DMS53 (cell line): ENCODE measurements around the gene AJAP1.

Experiments used
- DNase-seq: peaks from one replicate; lab custom pipeline; 2025; lab: John Stamatoyannopoulos, UW

Gene AJAP1

DNA sequence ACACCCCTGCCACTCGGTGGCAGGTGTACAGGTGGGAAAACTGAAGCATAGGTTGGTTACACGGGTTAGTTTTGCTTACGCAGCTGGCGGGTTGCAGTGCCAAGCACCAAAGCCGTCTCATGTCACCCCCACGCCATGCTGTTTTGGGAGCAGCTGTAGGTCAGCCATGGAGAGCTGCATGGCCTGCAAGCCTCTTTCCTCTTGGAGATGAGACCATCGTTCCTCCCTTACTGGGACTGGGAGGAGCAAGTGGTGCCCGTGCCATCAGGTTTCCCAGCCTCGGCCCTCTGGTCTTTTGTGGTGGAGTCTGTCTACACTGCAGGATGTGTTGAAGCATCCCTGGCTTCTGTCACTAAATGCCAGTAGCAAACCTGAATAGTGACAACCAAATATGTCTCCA, 46.9 kb downstream of the AJAP1 start:
- no peak for DNase-seq

DNA sequence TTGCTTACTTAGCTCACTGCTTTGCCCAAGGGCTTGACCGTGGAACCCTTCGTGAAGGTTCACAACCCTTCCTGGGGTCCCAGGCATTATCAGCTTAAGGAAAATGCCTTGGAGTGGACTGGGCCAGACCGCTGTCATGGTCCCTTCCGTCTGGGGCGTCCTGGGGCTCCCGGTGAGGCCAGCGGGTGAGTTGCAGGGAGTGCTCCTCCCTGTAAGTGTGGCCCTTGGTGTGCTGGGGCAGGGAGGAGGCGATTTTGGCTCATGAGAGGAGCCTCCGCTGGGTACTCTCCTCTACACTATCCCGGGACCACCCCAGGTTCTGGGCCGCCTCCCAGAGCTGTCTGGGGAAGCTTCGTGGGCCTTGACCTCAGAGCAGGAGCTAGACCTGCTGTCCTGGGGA, 48.1 kb downstream of the AJAP1 start:
- DNase-seq: no peak

- DNase-seq: no peak
These were observed 48.5 kb downstream of the AJAP1 start for GRCh38 chr1:4702932-4703331.

DNA sequence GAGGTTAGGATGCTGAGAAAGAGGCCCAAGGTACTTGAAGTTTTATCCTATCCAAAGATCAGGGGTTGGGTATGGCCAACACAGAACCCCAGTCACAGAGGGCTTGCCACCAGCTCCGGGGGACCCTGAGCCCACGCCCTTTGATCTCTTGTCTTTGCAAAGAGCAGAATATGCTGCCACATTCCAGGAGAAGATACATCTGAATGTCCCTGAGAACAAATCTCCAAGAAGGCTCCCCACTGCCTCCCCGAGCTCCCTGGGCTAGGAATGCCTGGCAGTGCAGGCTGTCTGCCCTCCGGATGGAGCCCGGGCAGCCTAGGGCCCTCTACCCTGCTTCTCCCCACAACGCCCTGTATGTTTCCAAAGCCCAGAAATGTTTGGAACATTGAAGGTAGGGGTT, 49.2 kb downstream of the AJAP1 start:
- DNase-seq: no peak

GRCh38 chr1:4708840-4709507, 54.6 kb downstream of the AJAP1 start:
- DNase-seq: no peak

- DNase-seq: no peak
These were observed 55.2 kb downstream of the AJAP1 start for GRCh38 chr1:4709641-4710040.

DNA sequence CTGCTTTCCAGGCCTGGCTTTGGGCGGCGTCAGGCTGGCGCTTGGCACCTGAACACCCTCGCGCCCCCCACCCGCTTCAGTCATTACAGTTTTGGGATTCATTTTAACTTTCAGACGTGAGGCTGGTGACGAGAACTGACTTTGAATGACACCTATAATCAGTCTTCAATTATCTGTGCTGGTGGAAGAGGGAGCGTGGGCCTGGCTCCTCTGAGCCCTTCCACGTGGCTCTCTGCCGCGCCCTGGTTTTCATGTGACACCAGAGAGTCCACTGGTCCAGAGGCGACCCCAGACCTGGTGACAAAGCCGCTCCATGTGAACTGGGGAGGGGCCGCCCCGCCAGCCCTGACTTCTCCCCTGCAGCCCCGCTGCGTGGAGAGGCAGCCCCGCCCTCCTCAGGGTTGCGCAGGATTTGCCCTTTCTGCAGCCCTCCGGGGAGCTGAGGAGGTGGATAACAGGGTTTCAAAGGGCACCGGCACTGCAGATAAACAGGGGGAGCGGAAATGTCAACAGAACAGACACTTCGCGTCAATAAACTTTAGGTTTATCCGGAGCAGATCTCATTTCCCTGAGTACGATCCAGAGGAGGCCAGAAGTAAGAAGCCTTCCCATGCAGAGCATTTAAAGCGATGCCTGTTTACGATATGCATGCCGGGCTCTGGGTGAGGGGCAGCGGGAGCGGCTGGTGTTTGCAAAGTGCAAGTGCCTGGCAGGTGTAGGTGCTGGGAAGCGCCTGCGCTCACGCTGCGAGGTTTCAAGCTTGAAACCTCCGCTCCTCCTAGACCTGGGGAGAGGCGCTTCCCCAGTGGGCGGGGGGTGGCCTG, 56.4 kb downstream of the AJAP1 start:
- no peak for DNase-seq

DNA sequence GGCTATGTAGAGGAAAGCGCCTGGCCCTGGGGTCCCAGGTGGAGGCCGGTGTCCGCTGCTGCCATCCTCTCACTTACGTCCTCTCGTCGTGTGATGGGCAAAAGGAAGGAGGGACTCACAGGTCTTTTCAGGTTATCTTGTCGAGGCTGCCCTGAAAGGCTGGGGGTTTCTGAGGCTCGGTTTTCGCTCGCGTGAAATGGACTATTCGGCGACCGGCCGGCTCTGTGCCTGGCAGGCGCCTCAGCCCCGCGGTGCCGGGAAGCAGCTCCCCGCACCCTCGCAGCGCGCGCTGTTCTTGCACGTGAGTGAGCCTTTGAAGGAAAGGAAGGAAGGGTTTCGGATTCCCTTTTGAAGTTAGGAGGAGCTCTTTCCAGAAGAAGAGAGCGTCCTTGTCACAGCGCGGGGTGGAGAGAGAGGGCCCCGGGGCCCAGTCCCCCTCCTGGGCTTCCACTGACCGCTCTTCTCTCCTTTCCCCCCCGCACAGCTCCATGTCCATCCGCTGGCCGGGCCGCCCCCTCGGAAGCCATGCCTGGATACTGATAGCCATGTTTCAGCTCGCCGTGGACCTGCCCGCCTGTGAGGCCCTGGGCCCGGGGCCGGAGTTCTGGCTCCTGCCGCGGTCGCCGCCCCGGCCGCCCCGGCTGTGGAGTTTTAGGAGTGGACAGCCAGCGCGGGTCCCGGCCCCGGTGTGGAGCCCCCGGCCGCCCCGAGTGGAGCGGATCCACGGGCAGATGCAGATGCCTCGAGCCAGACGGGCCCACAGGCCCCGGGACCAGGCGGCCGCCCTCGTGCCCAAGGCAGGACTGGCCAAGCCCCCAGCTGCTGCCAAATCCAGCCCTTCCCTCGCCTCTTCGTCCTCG, 57.2 kb downstream of the AJAP1 start:
- no peak for DNase-seq

DNA sequence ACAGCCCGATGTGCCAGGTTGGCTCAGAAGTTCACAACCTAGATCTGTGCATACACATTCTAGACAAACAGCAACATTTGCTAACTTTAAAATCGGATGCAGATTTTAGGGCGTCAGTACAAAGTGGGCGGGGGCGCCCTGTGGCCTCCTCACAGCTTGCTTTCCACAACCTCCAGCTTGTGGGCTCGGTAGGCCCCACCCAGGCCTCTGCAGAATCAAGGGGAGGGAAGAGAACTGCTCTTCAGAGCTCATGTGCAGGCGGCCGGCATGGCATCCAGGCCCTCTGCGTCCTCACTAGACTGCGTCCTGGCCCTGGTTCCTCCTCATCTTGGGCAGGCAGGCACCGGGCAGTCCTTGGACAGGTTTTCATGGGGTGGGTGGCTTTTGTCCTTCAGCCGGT, 59.3 kb downstream of the AJAP1 start:
- DNase-seq: no peak

GRCh38 chr1:4716406-4716805, 62.0 kb downstream of the AJAP1 start:
- DNase-seq: no peak

DNA sequence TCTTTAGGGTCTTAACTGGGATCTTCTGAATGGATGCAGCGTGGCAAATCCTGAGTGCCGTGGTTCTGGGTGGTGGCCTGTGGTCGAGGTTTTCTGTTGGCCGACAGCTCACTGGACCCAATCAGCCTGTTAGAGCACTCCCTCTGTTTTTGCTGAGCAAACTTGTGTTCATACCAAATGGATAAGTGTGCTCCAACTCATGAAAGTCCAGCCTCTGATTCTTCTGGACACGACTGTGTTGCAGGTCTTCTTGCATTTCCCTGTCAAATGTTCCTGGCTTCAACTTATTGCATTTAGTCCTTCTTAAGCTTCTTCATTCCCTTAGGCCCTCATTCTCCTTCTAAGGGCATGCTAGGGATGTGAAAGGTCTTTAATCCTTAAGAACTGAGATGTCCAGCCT, 63.7 kb downstream of the AJAP1 start:
- no peak for DNase-seq

GRCh38 chr1:4723106-4723505, 68.7 kb downstream of the AJAP1 start:
- DNase-seq: no peak

DNA sequence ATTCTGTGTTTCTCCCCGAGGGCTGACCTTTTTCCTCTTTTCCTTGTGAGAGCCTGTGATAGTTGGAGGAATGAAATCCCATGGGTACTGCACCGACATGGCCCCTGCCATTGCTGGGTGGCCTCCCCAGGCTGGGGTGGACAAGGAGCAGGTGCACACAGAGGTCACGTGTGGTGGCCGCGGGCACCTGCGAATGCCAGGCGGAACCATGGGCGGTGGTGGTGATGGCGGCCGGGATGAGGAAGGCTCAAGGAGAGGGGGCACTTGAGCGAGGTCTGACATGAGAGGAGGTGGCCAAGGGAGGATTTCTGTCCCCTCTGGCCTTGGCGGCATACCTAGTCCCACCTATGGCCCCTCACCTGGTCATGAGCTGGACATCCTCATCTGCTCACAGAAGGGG, 69.6 kb downstream of the AJAP1 start:
- DNase-seq: no peak

- DNase-seq: no peak
These were observed 70.4 kb downstream of the AJAP1 start for GRCh38 chr1:4724695-4725250.

DNA sequence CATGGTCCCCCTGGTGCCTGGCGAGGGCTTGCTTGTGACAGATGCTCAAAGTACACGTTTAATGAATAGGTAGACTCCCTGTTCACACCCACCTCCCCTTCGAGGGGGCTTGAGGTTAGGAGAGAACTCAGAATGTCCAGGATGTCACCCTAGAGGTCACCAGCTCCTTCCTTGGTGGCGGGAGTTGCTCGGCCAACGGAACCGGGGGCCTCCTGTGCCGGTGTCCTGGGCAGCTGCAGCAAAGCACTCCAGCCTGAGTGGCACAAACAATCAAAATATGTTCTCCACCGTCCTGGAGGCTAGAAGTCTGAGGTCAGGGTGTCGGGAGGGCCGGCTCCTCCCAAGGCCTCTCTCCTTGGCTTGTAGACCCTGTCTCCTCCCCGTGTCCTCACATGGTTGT, 71.0 kb downstream of the AJAP1 start:
- no peak for DNase-seq

DNA sequence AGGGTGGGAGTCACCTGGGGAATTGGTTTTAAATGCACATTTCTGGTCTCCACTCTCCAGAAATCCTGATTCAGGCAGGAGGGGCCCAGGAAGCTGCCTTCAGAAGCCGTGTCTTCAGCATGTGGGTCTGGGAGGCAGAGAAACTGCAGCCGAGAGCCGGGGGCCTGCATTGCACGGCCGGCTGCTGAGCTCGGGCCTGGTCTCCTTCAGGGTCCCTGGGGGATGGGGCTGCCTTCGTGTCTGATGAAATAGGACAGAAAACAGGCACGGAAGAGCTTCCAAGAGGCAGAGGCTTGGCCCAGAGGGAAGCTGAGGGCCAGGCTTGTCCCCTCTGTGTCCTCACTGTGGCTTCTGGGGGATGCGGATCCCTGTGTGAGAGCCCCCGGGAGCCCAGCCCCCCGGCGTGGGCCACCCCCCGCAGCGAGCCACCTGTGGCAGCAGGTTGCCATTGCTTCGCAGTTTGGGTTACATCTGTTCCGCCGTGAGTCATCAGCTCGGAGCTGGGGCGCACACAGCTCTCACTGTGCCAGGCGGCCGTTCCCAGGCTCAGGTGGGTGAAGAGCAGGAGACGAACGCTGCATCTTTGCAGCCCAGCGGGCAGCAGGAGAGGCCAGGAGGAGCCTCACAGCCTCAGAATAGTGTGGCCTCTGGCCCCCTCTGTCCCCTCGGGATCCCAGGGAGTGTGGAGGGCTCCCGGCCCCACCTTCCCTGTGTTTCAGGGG, 72.4 kb downstream of the AJAP1 start:
- no peak for DNase-seq

DNA sequence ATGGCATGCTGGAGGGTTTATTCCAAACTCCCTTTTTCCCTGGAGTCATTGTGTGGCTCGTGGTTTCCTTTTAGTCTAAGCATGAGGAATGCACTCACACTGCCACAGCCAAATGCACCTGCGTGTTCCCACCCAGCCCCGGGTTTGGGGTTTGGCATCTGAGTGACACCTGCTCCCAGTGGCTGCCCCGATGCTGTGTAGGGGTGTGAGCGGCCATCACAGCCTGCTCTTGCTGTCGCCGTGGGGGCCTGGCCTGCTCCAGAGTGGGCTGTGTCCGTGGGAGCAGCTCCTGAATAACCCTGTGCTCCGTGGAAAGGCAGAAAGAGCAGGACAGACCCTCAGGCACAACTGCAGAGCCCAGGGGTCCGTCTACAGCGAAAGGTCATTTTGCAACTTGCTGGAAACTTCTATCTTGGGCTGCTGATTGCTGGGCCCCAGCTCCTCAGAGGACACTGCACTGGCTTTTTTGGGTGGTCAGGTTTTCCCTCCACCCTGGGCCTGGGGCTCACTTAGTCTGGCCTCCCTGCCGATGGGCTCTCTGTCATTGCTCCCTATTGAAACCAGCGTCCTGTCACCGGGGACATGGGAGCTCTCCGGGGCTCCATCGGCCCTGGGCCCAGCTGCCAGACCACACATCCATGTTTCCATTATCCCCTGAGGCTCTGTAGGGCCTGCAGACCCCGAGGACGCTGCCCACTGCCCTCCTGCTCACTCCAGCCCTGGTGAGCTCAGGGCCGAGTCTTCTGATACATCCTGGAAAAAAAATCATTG, 74.1 kb downstream of the AJAP1 start:
- no peak for DNase-seq

DNA sequence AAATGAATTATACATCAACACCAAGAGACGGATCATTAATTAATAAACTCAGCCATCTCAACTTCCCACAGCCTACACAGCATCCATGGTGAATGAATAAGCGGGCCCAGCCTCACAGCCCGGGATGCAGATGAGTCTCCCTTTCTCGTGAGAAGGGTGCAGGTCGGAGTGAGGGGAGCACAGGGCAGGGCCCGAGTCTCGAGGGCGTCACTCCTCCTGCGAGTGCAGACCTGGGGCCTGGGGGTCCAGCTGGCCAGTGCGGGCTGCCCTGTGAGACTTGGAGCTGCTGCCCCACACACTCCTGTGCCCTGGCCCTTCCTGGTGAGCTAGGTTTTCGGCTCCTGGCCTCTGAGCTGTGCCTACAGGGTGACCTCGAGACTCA, 74.7 kb downstream of the AJAP1 start:
- no peak for DNase-seq

DNA sequence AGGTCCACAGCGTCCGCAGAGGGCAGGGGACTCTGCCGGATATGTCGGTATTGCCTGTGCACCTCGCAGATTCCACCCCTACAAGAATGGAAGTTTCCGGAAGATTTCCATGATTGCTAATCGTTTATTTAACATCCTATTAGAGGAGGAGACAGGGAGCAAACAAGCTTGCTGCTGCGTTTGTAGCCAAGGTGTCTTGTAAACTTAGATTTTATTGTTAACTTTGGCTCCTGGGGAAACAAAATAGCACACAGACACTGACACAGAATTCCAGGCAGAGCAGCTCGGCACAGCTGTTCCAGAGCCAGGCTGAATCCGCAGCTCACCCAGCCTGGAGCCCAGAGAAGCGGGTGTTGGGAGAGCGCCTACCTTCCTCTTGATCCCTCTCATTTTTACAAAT, 75.7 kb downstream of the AJAP1 start:
- DNase-seq: no peak

GRCh38 chr1:4733446-4734177, 79.2 kb downstream of the AJAP1 start:
- DNase-seq: no peak
